RWPE1 (cell line): ENCODE measurements around the gene RAPSN.

Experiments
- CTCF ChIA-PET: fragments of 350-600 bp; sonication (Branson Sonifier 250); formaldehyde crosslinking; extraction: SDS; loops from one replicate; lab custom pipeline; 2021; lab: Yijun Ruan, JAX
- POLR2A ChIA-PET: fragments of 400-600 bp; formaldehyde crosslinking; extraction: SDS; loops from one replicate; lab custom pipeline; 2020; ENCODE audit warnings: antibody characterized with exemption; ENCODE audit not compliant: low non-redundant PET; lab: Yijun Ruan, JAX
- DNase-seq: peaks from one replicate; pipeline ENCODE4 v3.0.0; 2012; ENCODE audit warnings: low spot score
- H3K27ac ChIP-seq: fragments of 450-650 bp; 2 replicates; pipeline ENCODE4 v1.5.1; 2017
- CTCF ChIP-seq: fragments of 450-650 bp; conservative IDR thresholded peaks from 2 replicates; pipeline ENCODE4 v1.5.1; 2017; ENCODE audit warnings: low read depth, mild to moderate bottlenecking

The RAPSN gene

GRCh38 chr11:47418454-47419259 is 30.3 kb downstream of the RAPSN start:
- ChIA-PET POLR2A (no interaction called here), CTCF (no interaction called here)
- peak overlapping the region; percentile 97 for H3K27ac ChIP-seq
- DNase-seq = no peak
- no peak for TF ChIP-seq CTCF

GRCh38 chr11:47417712-47418111 is 31.2 kb downstream of the RAPSN start:
- no peak for TF ChIP-seq CTCF
- DNase-seq = no peak
- ChIA-PET POLR2A (no interaction called here), CTCF (no interaction called here)
- H3K27ac ChIP-seq = peak overlapping the region; percentile 97

GRCh38 chr11:47415949-47416472 is 32.9 kb downstream of the RAPSN start:
- TF ChIP-seq CTCF = no peak
- H3K27ac ChIP-seq = peak overlapping the region; percentile 97
- ChIA-PET POLR2A (no interaction called here), CTCF (interaction anchor here (0.5 kb wide), 1 partner anchor 259 kb away, joined by 3 read pairs; no protein-coding TSS in a partner anchor)
- DNase-seq = peak; percentile 92

GRCh38 chr11:47415091-47415854 is 33.7 kb downstream of the RAPSN start:
- no peak for TF ChIP-seq CTCF
- CTCF ChIA-PET = no interaction called here
- DNase-seq = no peak
- H3K27ac ChIP-seq = peak overlapping the region; percentile 97
- POLR2A ChIA-PET = no interaction called here

GRCh38 chr11:47414685-47415070 is 34.3 kb downstream of the RAPSN start:
- CTCF ChIA-PET = interaction anchor here (0.6 kb wide), 1 partner anchor 23 kb away, joined by 3 read pairs; no protein-coding TSS in a partner anchor
- no peak for TF ChIP-seq CTCF
- POLR2A ChIA-PET = no interaction called here
- peak overlapping the region; percentile 97 for H3K27ac ChIP-seq
- DNase-seq = no peak
